GM12878 (cell line): ENCODE results near the gene FAM13C. TPM values are rescaled to one million over a fixed set of nuclear protein-coding genes. Genes with fewer than 3 reads are reported as not detected.

ENCODE experiments used
- ATAC-seq: fragments of 200-7000 bp; cut with Tn5 transposase; 3 replicates; pipeline ENCODE4 v1.9.1; 2020; ENCODE audit warnings: mild to moderate bottlenecking, moderate library complexity
- BruUV-seq: library from RNA; stranded (reverse); fragments of 400-500 nt; replicated peaks from 2 replicates; lab custom pipeline; 2021; lab: Mats Ljungman, UMichigan
- CTCF ChIA-PET: fragments of 300-600 bp; sonication (Branson Sonifier 250); formaldehyde crosslinking; extraction: SDS; loops from one replicate; lab custom pipeline; 2021; ENCODE audit warnings: inconsistent platforms; lab: Yijun Ruan, JAX
- POLR2A ChIA-PET: fragments of 350-600 bp; formaldehyde crosslinking; extraction: SDS; loops from one replicate; lab custom pipeline; 2021; ENCODE audit warnings: inconsistent platforms; lab: Charles Lee
- RAD21 ChIA-PET: fragments of 300-600 bp; sonication (Branson Sonifier 250); formaldehyde crosslinking; loops from one replicate; lab custom pipeline; 2023; ENCODE audit warnings: antibody characterized with exemption; ENCODE audit not compliant: unreplicated experiment; lab: Charles Lee
- SMC1A ChIA-PET: fragments of 300-600 bp; sonication (Branson Sonifier 250); formaldehyde crosslinking; loops from one replicate; lab custom pipeline; 2023; ENCODE audit not compliant: unreplicated experiment, uncharacterized antibody; lab: Charles Lee
- DNase-seq: peaks from one replicate; pipeline ENCODE4 v3.0.0-alpha.2; 2011; ENCODE audit warnings: low read depth, low spot score
- FAIRE-seq: peaks from 3 replicates; lab custom pipeline; 2011; peaks lifted over from hg19 to GRCh38; lab: Jason Lieb, UNC
- H2AFZ ChIP-seq: 2 replicates; pipeline ENCODE4 v1.6.0; 2011; ENCODE audit warnings: low read depth, low read length, control low read depth; ENCODE audit not compliant: control insufficient read depth
- H3K27ac ChIP-seq: 2 replicates; pipeline ENCODE4 v1.5.1; 2011; ENCODE audit warnings: control low read depth; ENCODE audit not compliant: control insufficient read depth, insufficient read depth
- H3K27me3 ChIP-seq, 2 experiments: replicated peaks in 1 of 2; 2 replicates each; pipeline versions ENCODE4 v1.6.0 to v1.6.1; 2011; ENCODE audit warnings: low read length in 1 of 2; ENCODE audit not compliant: control insufficient read depth in 2 of 2, insufficient read depth in 2 of 2
- H3K36me3 ChIP-seq, 2 experiments: 2 replicates each; pipeline ENCODE4 v1.5.1; 2011; ENCODE audit warnings: low read length in 1 of 2; ENCODE audit not compliant: control insufficient read depth in 2 of 2, insufficient read depth in 2 of 2
- H3K4me1 ChIP-seq: 2 replicates; pipeline ENCODE4 v1.6.1; 2011; ENCODE audit warnings: mild to moderate bottlenecking, low read length, moderate library complexity, mixed read lengths; ENCODE audit not compliant: control insufficient read depth, insufficient read depth
- H3K4me2 ChIP-seq: 2 replicates; pipeline ENCODE4 v1.6.0; 2011; ENCODE audit warnings: control low read depth; ENCODE audit not compliant: control insufficient read depth, insufficient read depth
- H3K4me3 ChIP-seq: fragments of 200-600 bp; sonication (generic); 2 replicates; pipeline ENCODE4 v1.5.1; 2016
- H3K79me2 ChIP-seq: 2 replicates; pipeline ENCODE4 v1.6.0; 2011; ENCODE audit warnings: low read length; ENCODE audit not compliant: control insufficient read depth, insufficient read depth
- H3K9ac ChIP-seq: 2 replicates; pipeline ENCODE4 v1.8.0; 2011; ENCODE audit warnings: low read length, control low read depth, mixed read lengths; ENCODE audit not compliant: control insufficient read depth, insufficient read depth
- H3K9me3 ChIP-seq: replicated peaks from 3 replicates; pipeline ENCODE4 v1.5.1; 2011; ENCODE audit warnings: mild to moderate bottlenecking, low read length; ENCODE audit not compliant: control insufficient read depth, insufficient read depth
- H4K20me1 ChIP-seq: 2 replicates; pipeline ENCODE4 v1.6.0; 2011; ENCODE audit not compliant: control insufficient read depth, insufficient read depth
- HCFC1 ChIP-seq: fragments of 150-350 bp; IDR thresholded peaks from 2 replicates; pipeline ENCODE4 v1.6.1; 2014; ENCODE audit warnings: low read length
- KDM1A ChIP-seq: fragments of 200-600 bp; sonication (generic); IDR thresholded peaks from 2 replicates; pipeline ENCODE4 v1.6.1; 2016; ENCODE audit warnings: borderline replicate concordance
- MXI1 ChIP-seq: fragments of 150-350 bp; IDR thresholded peaks from 2 replicates; pipeline ENCODE4 v1.6.1; 2011; ENCODE audit warnings: low read depth, mild to moderate bottlenecking, inconsistent platforms, low read length, improper control_type of control experiment
- RB1 ChIP-seq: fragments of 450-650 bp; formaldehyde crosslinking; IDR thresholded peaks from 2 replicates; pipeline ENCODE4 v1.6.1; 2017; ENCODE audit warnings: mild to moderate bottlenecking, borderline replicate concordance
- RCOR1 ChIP-seq: conservative IDR thresholded peaks from 2 replicates; pipeline ENCODE4 v1.6.1; 2012; ENCODE audit warnings: low read depth, low read length, improper control_type of control experiment
- SIX5 ChIP-seq: IDR thresholded peaks from 2 replicates; pipeline ENCODE4 v1.6.1; 2011; ENCODE audit warnings: mild to moderate bottlenecking, low read depth, low read length, moderate library complexity; ENCODE audit not compliant: severe bottlenecking
- TCF12 ChIP-seq: IDR thresholded peaks from 2 replicates; pipeline ENCODE4 v1.6.1; 2011; ENCODE audit warnings: low read depth, mild to moderate bottlenecking, low read length
- TCF3 ChIP-seq: IDR thresholded peaks from 2 replicates; pipeline ENCODE4 v1.6.1; 2012; ENCODE audit warnings: low read depth, mild to moderate bottlenecking, low read length, borderline replicate concordance; ENCODE audit not compliant: insufficient read depth
- ZNF207 ChIP-seq: fragments of 450-650 bp; IDR thresholded peaks from 2 replicates; pipeline ENCODE4 v1.6.1; 2014; ENCODE audit warnings: antibody characterized with exemption, mild to moderate bottlenecking, borderline replicate concordance
- WGBS: methylation state at CpG from one replicate; pipeline ENCODE4 v1.1.6; 2016; ENCODE audit warnings: low lambda C conversion rate; ENCODE audit not compliant: insufficient replicate concordance, insufficient coverage; ENCODE audit errors: missing lambda C conversion rate; 5-methylcytosine and 5-hydroxymethylcytosine counted together
- in situ Hi-C: fragments of 300-500 bp; cut with MboI; formaldehyde crosslinking; loops from 9 replicates; pipeline ENCODE4 v1.14.3; 2018; ENCODE audit warnings: mixed read lengths
- intact Hi-C: fragments of 100-400 bp; cut with micrococcal nuclease; formaldehyde crosslinking; loops from one replicate; pipeline ENCODE4 v1.14.2; 2022; ENCODE audit not compliant: unreplicated experiment
- polyA plus RNA-seq, 11 experiments: library from polyadenylated mRNA; depleted of rRNA in 4 of 11; unstranded in 6 of 11; stranded (reverse) in 5 of 11; fragments of >200 nt; fragmentation: Nextera tagmentation in 4 of 11; fragmentation: Illumina TruSeq in 1 of 11; extraction: Ambion mirVana in 4 of 11; extraction: Trizol in 1 of 11; gene quantifications; 1 replicate in 1 of 11; 2 replicates in 10 of 11; pipeline versions ENCODE4 v1.2.1 to v1.2.3, GENCODE V29; 2011 to 2016; ENCODE audit warnings: inconsistent platforms in 2 of 11, missing spikeins in 2 of 11, low read depth in 1 of 11
- total RNA-seq, 4 experiments: library from RNA; depleted of rRNA in 3 of 4; stranded (reverse); fragments of >200 nt in 3 of 4; fragmentation: Illumina TruSeq in 1 of 4; extraction: Trizol in 1 of 4; gene quantifications; 2 replicates each; pipeline versions ENCODE4 v1.2.1 to v1.2.3, GENCODE V29; 2013 to 2021
- TF ChIP-seq, protein P1 (sequence below): fragments of 450-650 bp; IDR thresholded peaks from 2 replicates; pipeline ENCODE4 v1.6.1; 2016; ENCODE audit warnings: mild to moderate bottlenecking
- TF ChIP-seq, protein P2 (sequence below), 3 experiments: IDR thresholded peaks in 2 of 3; conservative IDR thresholded peaks in 1 of 3; 2 replicates each; pipeline ENCODE4 v1.5.1; 2011; ENCODE audit warnings: low read depth in 3 of 3, low read length in 3 of 3, mild to moderate bottlenecking in 3 of 3, control low read depth in 2 of 3, moderate library complexity in 2 of 3, inconsistent platforms in 1 of 3, mixed read lengths in 1 of 3; ENCODE audit not compliant: control insufficient read depth in 2 of 3, insufficient read depth in 1 of 3; ENCODE audit errors: extremely low read depth in 1 of 3
- TF ChIP-seq, protein P3 (sequence below): fragments of 450-650 bp; IDR thresholded peaks from 2 replicates; pipeline ENCODE4 v1.6.1; 2017; ENCODE audit warnings: mild to moderate bottlenecking, moderate library complexity

Gene FAM13C
- total and polyA plus RNA-seq, 10 of the 15 experiments (the other 5 are each of a cell fraction or from before 2014, with no cell fraction given): 0.04 to 0.31 (median 0.13) TPM; not detected in 5

DNA sequence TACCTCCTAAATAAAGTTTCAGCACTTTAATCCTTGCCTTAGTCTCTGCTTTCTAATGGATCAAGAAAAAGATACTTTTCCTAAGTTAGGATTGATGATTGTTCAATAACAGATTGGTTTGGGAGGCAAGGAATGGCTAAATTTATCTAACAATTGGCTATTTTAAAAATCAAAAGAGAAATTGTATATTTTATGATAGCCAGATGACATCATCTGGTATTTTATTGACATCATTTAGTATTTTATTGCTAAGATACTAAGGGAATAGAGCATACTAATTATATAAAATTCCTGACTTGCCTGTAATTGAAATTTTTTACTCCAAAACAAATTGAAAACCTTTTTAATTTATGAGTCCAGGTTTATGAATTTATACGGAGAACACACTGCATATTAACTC lies 19.3 kb upstream of the FAM13C start:
- DNase-seq: no peak
- Histone ChIP-seq H3K9ac (no peak overlapping the region), H3K4me3 (no peak overlapping the region), H3K9me3 (no peaks in the 10 kb centered on the region), H4K20me1 (no peaks in the 10 kb centered on the region), H3K27ac (no peak overlapping the region), H3K79me2 (no peaks in the 10 kb centered on the region), H3K36me3 (no peaks in the 10 kb centered on the region), H3K4me2 (no peak overlapping the region), H2AFZ (no peak overlapping the region), H3K4me1 (no peaks in the 10 kb centered on the region), H3K27me3 (no peaks in the 10 kb centered on the region)
- ATAC-seq: no peak
- CTCF ChIA-PET: no interaction called here
- POLR2A ChIA-PET: no interaction called here
- WGBS: 0% methylated on average over 1 of the region's 1 CpG
- in situ Hi-C loops (no loop called here), intact Hi-C loops (no loop called here)
- SMC1A ChIA-PET: no interaction called here
- RAD21 ChIA-PET: no interaction called here
- no peak for FAIRE-seq
- no TSS peak for BruUV-seq
- TF ChIP-seq ZNF207 (no peak), RB1 (no peak), KDM1A (no peak), TCF3 (no peak), MXI1 (no peak), TCF12 (no peak), HCFC1 (no peak), SIX5 (no peak), RCOR1 (no peak)
- TF ChIP-seq, protein P1, sequence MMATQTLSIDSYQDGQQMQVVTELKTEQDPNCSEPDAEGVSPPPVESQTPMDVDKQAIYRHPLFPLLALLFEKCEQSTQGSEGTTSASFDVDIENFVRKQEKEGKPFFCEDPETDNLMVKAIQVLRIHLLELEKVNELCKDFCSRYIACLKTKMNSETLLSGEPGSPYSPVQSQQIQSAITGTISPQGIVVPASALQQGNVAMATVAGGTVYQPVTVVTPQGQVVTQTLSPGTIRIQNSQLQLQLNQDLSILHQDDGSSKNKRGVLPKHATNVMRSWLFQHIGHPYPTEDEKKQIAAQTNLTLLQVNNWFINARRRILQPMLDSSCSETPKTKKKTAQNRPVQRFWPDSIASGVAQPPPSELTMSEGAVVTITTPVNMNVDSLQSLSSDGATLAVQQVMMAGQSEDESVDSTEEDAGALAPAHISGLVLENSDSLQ: no peak
- TF ChIP-seq, protein P2, sequence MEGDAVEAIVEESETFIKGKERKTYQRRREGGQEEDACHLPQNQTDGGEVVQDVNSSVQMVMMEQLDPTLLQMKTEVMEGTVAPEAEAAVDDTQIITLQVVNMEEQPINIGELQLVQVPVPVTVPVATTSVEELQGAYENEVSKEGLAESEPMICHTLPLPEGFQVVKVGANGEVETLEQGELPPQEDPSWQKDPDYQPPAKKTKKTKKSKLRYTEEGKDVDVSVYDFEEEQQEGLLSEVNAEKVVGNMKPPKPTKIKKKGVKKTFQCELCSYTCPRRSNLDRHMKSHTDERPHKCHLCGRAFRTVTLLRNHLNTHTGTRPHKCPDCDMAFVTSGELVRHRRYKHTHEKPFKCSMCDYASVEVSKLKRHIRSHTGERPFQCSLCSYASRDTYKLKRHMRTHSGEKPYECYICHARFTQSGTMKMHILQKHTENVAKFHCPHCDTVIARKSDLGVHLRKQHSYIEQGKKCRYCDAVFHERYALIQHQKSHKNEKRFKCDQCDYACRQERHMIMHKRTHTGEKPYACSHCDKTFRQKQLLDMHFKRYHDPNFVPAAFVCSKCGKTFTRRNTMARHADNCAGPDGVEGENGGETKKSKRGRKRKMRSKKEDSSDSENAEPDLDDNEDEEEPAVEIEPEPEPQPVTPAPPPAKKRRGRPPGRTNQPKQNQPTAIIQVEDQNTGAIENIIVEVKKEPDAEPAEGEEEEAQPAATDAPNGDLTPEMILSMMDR (IDR thresholded peaks at IDR 0.05 in 2 of 3, conservative IDR thresholded peaks at IDR 0.05 in 1 of 3; ENCODE audit: control insufficient read depth in 2 of 3, extremely low read depth in 1 of 3, insufficient read depth in 1 of 3, low read depth in 3 of 3, low read length in 3 of 3): no peak
- TF ChIP-seq, protein P3, sequence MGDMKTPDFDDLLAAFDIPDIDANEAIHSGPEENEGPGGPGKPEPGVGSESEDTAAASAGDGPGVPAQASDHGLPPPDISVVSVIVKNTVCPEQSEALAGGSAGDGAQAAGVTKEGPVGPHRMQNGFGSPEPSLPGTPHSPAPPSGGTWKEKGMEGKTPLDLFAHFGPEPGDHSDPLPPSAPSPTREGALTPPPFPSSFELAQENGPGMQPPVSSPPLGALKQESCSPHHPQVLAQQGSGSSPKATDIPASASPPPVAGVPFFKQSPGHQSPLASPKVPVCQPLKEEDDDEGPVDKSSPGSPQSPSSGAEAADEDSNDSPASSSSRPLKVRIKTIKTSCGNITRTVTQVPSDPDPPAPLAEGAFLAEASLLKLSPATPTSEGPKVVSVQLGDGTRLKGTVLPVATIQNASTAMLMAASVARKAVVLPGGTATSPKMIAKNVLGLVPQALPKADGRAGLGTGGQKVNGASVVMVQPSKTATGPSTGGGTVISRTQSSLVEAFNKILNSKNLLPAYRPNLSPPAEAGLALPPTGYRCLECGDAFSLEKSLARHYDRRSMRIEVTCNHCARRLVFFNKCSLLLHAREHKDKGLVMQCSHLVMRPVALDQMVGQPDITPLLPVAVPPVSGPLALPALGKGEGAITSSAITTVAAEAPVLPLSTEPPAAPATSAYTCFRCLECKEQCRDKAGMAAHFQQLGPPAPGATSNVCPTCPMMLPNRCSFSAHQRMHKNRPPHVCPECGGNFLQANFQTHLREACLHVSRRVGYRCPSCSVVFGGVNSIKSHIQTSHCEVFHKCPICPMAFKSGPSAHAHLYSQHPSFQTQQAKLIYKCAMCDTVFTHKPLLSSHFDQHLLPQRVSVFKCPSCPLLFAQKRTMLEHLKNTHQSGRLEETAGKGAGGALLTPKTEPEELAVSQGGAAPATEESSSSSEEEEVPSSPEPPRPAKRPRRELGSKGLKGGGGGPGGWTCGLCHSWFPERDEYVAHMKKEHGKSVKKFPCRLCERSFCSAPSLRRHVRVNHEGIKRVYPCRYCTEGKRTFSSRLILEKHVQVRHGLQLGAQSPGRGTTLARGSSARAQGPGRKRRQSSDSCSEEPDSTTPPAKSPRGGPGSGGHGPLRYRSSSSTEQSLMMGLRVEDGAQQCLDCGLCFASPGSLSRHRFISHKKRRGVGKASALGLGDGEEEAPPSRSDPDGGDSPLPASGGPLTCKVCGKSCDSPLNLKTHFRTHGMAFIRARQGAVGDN: no peak
